ENCODE results near the gene PNKP. TPM values are rescaled to one million over a fixed set of nuclear protein-coding genes. Genes with fewer than 3 reads are reported as not detected.

The PNKP gene
- total RNA-seq, 4 donors from 2014 or later, result 33.3 to 42.3 (median 36.3) TPM

GRCh38 chr19:49850221-49850486 lies 17.2 kb downstream of the PNKP start:
- intact Hi-C loops (cut with DNase I), result no loop called here
- TF ChIP-seq, protein P1, sequence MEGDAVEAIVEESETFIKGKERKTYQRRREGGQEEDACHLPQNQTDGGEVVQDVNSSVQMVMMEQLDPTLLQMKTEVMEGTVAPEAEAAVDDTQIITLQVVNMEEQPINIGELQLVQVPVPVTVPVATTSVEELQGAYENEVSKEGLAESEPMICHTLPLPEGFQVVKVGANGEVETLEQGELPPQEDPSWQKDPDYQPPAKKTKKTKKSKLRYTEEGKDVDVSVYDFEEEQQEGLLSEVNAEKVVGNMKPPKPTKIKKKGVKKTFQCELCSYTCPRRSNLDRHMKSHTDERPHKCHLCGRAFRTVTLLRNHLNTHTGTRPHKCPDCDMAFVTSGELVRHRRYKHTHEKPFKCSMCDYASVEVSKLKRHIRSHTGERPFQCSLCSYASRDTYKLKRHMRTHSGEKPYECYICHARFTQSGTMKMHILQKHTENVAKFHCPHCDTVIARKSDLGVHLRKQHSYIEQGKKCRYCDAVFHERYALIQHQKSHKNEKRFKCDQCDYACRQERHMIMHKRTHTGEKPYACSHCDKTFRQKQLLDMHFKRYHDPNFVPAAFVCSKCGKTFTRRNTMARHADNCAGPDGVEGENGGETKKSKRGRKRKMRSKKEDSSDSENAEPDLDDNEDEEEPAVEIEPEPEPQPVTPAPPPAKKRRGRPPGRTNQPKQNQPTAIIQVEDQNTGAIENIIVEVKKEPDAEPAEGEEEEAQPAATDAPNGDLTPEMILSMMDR (IDR thresholded peaks at IDR 0.05), result no peak
- TF ChIP-seq POLR2A (IDR thresholded peaks at IDR 0.05), result no peak

GRCh38 chr19:49849433-49850220 lies 17.7 kb downstream of the PNKP start:
- no peaks in the 10 kb centered on the region for H3K9me3 ChIP-seq
- H3K4me1 ChIP-seq, result peaks cover 6 to 52% (median 29%) of the 10 kb centered on the region in 3 donors
- peak overlapping the region; percentile 56 to 98 (median 96) for H3K4me3 ChIP-seq
- H3K27ac ChIP-seq, result peak overlapping the region in 3 of 4 donors; percentile 94 to 100 (median 99)
- intact Hi-C loops (cut with DNase I), result no loop called here
- H3K27me3 ChIP-seq, result no peaks in the 10 kb centered on the region
- DNase-seq, result no peak
- H3K36me3 ChIP-seq, result peaks cover 0 to 5% (median 0%) of the 10 kb centered on the region in 3 donors
- TF ChIP-seq, protein P1 (IDR thresholded peaks at IDR 0.05), result no peak
- no peak for TF ChIP-seq POLR2A (IDR thresholded peaks at IDR 0.05)
- 85 to 89% methylated on average over 14 to 15 of the region's 15 CpGs for WGBS, 2 donors

More at GRCh38 chr19:49850221-49850486, 17.2 kb downstream of the PNKP start:
- Histone ChIP-seq H3K36me3 (peaks cover 0 to 11% (median 0%) of the 10 kb centered on the region in 3 donors), H3K27ac (peak overlapping the region; percentile 94 to 100 (median 100)), H3K4me3 (peak overlapping the region; percentile 56 to 98 (median 96)), H3K27me3 (no peaks in the 10 kb centered on the region), H3K9me3 (no peaks in the 10 kb centered on the region), H3K4me1 (peaks cover 6 to 54% (median 29%) of the 10 kb centered on the region in 3 donors)
- WGBS, 2 donors, result 56 to 68% methylated on average over 11 to 12 of the region's 12 CpGs
- DNase-seq, result no peak

- Histone ChIP-seq H3K27me3 (no peaks in the 10 kb centered on the region), H3K9me3 (no peaks in the 10 kb centered on the region), H3K27ac (no peak overlapping the region), H3K36me3 (no peaks in the 10 kb centered on the region), H3K4me3 (no peak overlapping the region), H3K4me1 (peaks cover 6 to 45% (median 25%) of the 10 kb centered on the region in 3 donors)
- WGBS, 2 donors, result 87 to 95% methylated on average over 3 of the region's 3 CpGs
- TF ChIP-seq, protein P1 (IDR thresholded peaks at IDR 0.05), result no peak
- no peak for TF ChIP-seq POLR2A (IDR thresholded peaks at IDR 0.05)
- intact Hi-C loops (cut with DNase I), result no loop called here
- DNase-seq, result no peak
These were observed 18.4 kb downstream of the PNKP start for GRCh38 chr19:49848938-49849337.

DNA sequence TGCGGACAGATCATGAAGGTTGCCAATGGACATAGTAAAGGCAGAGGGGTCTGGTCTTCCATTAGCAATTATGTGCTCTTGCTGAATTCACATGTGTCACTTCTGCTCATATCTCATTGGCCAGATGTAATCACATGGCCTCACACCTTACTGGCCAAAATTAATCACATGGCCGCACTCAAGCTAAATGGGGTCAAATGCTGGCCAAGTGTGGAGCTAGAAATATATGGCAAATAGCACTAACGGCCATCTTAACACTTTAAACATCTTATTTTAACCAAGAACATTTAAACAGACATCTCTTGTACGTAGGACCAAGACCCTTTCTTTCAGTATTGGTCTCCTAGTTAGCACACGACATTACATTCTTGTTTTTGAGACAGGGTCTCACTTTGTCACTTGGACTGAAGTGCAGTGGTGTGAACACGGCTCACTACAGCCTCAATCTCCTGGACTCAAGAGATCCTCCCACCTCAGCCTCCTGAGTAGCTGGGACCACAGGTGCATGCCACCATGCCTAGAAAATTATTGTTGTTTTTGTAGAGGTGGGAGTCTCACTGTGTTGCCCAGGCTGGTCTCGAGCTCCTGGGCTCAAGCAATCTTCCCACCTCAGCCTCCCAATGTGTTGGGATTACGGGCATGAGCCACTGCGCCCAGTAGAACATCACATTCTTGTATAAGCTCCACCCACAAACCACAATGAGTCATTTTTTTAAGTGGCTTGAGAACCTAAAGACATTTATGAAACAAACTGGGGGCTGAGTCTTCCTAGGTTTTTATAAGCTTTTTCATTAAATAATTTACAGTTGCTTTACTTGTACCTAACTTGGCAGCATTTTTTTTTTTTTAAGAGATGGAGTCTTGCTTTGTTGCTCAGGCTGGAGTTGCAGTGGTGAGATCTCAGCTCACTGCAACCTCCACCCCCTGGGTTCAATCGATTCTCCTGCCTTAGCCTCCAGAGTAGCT lies 19.4 kb downstream of the PNKP start:
- Histone ChIP-seq H3K9me3 (no peaks in the 10 kb centered on the region), H3K4me1 (peaks cover 6 to 36% (median 21%) of the 10 kb centered on the region in 3 donors), H3K27ac (no peak overlapping the region), H3K27me3 (no peaks in the 10 kb centered on the region), H3K4me3 (no peak overlapping the region), H3K36me3 (no peaks in the 10 kb centered on the region)
- DNase-seq, result no peak
- no peak for TF ChIP-seq POLR2A (IDR thresholded peaks at IDR 0.05)
- TF ChIP-seq, protein P1 (IDR thresholded peaks at IDR 0.05), result no peak
- WGBS, 2 donors, result 66 to 68% methylated on average over 10 of the region's 10 CpGs
- intact Hi-C loops (cut with DNase I), result no loop called here

- intact Hi-C loops (cut with DNase I), result no loop called here
- H3K27ac ChIP-seq, result no peak overlapping the region
- H3K4me3 ChIP-seq, result no peak overlapping the region
- WGBS, 2 donors, result 75% methylated on average over 4 to 5 of the region's 5 CpGs
- TF ChIP-seq POLR2A (IDR thresholded peaks at IDR 0.05), result no peak
- TF ChIP-seq, protein P1 (IDR thresholded peaks at IDR 0.05), result no peak
- H3K9me3 ChIP-seq, result no peaks in the 10 kb centered on the region
- H3K36me3 ChIP-seq, result no peaks in the 10 kb centered on the region
- no peaks in the 10 kb centered on the region for H3K27me3 ChIP-seq
- H3K4me1 ChIP-seq, result peaks cover 0 to 20% (median 10%) of the 10 kb centered on the region in 3 donors
- no peak for DNase-seq
These were observed 21.0 kb downstream of the PNKP start for GRCh38 chr19:49846408-49846807.

Measured in esophagus squamous epithelium (tissue), 5 donors.